ENCODE data around the gene IL6ST.

IL6ST gene

DNA sequence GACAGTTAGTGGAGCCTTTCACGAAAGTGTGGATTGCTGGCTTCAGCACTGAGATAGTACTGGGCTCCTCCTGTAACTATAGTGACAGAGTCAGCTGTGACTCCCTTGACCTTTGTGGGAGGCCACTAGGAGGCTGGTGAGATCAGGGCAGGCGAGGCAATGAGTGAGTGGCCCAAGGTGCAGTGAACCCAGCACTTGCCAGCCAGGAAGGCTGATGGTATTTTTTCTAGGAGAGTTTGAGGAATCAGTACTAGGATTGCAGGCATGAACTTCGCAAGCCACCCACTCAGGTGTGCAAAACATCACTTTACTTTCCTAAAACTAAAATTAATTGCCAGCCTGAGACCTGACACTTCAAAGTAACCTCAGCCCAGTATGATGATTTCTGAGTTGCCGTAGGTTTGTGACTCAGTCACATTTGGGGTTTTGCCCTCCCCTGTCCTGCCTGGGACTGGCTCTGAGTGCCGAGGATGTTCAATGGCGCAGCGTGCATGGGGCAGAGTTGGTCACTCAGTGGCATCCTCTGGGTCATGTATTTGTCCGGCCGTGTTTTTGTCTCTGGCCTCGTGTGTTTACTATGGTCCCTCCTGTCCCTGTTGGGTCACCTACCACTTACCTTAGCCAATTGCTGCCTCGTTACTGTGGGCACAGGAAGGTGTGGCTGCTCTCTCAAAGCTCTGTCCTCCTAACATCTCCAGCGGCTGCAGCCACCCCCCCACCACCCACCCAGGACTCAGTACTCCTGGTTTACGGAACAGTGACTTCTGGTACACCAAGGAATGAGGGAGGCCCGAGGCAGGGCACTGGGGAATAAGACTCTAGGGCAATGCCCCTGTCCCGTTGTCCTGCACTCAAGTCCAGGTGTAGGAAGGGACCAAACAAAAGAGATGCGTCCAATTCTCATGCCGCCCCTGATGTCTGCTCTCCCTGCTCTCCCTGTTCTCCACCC lies 76.4 kb downstream of the IL6ST start:
- no peak for DNase-seq

- DNase-seq, result no peak
Observed at GRCh38 chr5:55917402-55918086, 77.2 kb downstream of the IL6ST start.

DNA sequence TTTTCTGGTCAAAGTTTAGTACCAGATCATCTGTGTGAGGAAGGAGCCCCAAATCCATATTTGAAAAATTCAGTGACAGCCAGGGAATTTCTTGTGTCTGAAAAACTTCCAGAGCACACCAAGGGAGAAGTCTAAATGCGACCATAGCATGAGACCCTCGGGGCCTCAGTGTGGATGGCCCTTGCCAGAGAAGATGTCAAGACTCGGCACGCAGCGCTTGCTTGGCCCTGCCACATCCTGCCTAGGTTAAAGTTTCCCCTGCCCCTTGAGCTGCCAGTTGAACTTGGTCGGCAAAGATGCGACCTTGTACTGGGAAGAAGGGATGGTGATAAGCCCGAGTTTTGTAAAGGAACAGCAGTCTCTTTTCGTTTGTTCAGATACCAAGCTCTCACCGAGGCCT lies 77.8 kb downstream of the IL6ST start:
- DNase-seq, result no peak

GRCh38 chr5:55915783-55916182 lies 79.0 kb downstream of the IL6ST start:
- no peak for DNase-seq

DNA sequence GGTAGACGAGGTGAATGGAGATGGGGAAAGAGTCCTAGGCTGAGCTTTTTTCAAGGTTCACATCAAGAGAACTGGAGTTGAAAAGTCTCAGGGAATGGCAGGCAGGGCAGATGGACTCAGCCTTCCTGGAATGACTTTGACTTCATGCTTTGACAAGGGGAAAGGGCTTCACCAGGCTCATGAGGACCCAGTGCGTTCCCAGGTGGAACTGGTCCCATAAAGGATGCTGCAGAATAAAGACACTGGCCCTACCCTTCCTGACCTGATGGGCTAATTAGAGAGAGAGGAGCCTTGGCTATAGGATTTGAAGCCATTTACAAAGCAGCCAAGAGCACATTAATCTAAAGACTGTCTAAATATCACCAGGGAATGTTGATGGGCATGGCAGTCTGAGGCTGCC lies 79.8 kb downstream of the IL6ST start:
- DNase-seq, result no peak

- DNase-seq, result no peak
Observed at GRCh38 chr5:55913466-55914413, 81.0 kb downstream of the IL6ST start.

DNA sequence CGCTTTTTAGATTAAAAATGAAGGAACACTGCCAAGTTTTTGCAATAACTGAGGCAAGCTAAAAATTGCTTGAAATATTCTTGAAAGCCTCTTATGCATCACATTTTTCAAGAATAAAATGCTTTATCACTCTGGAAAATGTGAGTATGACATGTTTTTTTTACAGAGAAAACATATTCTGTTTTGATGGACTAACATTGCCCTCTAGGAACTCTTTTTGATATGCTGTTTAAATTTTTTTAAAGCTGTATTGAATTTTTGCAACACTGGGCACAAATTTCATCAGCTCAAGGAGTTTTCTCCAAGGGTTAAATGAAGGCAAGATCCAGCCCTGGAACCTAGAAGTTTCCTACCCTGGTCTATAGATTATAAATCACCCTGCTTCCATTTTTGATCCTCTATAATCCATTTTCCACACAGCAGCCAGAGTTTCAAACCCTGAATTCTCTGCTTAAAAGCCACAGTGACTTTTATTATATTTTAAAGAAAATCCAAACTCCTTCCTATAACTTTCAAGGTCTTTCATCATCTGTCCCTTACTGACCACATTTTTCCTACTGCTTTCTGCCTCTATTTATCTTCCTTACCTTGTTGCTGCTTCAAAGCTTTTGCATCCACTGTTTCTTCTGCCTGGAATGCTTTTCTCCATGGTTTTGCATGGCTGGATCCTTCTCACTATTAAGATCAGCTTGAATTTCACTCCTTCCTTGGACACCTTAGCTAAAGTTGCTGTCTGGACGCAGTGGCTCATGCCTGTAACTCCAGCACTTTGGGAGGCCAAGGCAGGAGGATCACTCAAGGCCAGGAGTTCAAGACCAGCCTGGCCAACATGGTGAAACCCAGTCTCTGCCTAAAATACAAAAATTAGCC lies 82.7 kb downstream of the IL6ST start:
- DNase-seq, result no peak

- DNase-seq, result no peak
Observed at GRCh38 chr5:55908804-55909203, 86.0 kb downstream of the IL6ST start.

- no peak for DNase-seq
Observed at GRCh38 chr5:55907927-55908326, 86.8 kb downstream of the IL6ST start.

DNA sequence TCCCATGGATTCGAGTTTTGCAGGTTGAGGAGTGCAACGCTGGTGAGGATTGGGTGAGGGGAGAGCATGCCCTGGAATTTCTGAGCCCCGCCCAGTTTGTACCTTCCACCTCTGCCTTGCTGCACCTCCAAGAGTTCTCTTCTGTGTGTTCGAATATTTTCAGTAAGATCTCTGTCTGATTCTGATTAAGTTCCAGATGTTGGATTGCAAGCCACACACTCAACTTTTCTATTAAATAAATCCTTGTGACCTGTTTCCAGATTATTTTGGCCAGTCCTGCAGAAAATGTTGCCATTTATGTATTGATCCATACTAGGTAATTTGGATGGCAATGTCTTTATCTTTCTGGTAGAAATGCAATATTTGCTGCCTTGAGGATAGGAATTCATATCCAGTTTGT lies 89.5 kb downstream of the IL6ST start:
- no peak for DNase-seq

DNA sequence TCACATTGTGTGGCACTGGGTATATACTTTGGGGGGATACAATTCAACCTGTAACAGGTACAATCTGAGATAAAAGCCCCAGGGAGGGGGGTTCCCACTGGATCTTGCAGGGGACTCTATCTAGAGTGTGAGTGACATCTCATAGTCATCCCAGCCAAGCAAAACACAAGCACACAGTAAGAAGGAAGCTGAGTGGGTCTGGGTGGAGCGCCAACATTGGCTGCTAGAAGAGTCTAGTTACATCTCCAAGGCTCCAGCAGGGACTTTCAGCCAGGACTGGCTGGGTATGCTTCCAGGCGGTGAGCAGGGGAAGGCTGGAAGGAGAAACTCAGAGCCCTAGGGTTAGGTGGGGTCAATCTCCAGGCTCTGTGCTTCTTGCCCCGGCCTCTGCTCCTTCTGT lies 90.6 kb downstream of the IL6ST start:
- no peak for DNase-seq

DNA sequence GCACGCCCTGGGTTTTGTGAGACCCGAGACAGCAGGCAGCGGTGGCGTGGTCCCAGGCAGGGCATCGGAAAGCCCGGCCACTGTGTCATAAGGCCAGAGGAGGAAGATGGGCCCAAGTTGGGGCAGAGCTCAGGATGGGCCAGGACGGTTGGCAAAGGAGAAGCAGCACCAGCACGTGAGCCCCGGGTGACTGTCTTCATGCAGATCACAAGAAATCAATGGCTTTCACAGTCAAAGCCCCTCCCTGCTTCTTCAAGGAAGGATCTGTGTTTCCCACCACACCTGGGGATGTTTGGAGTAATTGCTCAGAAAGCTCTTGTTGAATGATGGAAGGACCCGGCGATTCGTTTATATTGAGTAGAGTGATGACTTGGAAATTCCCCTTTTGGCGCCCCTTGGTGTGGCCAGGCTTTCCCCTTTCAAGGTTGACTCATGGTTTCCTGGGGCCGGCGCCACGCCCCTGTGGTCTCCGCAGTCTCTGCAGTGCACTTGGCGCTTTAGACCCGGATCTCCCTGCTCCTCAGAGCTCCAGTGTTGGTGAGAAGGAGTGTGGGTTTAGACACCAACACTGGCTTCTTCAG lies 91.6 kb downstream of the IL6ST start:
- DNase-seq, result no peak

- no peak for DNase-seq
Observed at GRCh38 chr5:55902696-55903095, 92.1 kb downstream of the IL6ST start.

DNA sequence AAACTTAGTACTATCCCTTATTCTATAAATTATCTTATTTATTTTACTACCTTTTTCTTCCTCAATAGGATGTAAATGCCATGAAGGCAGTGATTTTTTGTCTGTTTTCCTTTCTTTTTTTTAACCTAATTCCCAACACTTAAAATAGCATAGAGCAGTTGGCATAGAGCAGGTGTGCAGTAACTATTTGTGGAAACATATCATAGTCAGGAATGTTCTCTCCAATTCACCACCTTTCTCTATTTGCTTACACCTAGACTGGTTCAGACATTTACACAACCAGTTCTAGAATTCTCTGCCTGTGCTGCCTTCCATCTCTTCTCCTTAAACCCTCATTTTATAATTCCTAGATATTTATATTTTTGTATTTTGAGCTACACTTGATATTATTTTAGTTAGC lies 94.0 kb downstream of the IL6ST start:
- no peak for DNase-seq

DNA sequence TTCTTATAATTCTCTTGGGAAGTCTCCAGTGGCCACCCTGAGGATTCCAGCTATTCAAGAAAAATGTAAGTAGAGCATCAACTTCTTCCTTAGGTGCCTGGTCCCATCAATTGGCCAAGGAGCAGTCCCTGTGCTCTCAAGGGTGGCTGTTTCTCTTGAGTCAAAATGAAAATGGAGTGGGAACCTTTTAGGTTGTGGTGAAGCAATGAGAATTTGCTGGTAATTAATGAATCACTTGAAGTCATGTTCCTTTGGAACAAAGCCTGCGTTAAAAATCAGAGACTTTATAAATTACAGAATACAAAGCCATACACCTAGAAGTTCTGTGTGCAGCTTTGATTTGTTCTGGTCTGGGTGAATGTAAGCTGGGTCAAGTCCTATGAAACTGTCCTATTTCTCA lies 94.7 kb downstream of the IL6ST start:
- DNase-seq, result no peak

- no peak for DNase-seq
Observed at GRCh38 chr5:55899344-55899743, 95.4 kb downstream of the IL6ST start.

GRCh38 chr5:55897905-55898304 lies 96.9 kb downstream of the IL6ST start:
- no peak for DNase-seq

DNA sequence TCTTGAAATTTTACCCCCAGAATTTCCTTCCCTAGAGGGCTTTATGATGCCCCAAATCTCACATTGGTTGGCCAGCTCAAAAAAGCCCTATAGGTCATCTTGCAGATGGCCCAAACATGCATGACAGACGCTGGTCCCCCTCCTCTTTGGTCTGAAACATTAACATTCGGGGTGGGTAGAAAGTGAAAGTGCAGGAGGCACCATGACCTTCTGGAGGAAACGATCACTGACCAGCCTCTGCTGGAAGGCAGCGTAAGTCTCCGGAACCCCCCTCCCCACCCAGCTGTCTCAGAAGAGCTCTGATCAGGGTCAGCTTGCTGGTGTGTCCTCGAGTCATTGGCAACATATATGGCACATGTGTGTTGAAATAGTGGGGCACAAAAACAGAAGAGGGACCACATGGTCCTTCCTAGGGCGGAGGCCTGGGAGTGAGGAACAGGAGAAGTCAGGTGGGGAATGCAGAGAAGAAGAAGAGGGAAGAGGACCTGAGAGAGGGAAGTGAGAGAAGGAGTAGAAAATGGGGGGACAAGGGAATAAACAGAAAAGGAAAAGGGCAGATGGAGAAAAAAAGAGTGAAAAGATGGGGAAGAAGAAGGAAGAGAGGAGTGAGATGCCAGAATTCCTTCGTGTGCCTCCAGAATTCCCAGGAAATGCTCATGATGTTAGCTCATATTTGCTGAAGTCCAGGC lies 97.4 kb downstream of the IL6ST start:
- no peak for DNase-seq

DNA sequence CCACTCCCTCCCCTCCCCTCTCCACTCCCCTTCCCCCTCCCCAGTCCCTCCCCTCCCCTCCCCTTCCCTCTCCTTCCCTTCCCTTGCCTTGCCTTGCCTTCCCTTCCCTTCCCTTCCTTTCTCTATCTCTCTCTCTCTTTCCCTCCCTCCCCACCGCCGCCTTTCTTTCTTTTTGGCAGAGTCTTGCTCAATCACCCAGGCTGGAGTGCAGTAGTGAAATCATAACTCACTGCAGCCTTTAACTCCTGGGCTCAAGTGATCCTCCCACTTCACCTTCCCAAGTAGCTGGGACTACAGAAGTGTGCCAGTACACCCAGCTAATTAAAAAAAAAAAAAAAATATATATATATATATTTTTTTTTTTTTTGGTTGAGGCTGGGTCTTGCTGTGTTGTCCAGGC lies 98.1 kb downstream of the IL6ST start:
- no peak for DNase-seq

- no peak for DNase-seq
Observed at GRCh38 chr5:55896238-55896637, 98.5 kb downstream of the IL6ST start.

- DNase-seq, result no peak
Observed at GRCh38 chr5:55895346-55895745, 99.4 kb downstream of the IL6ST start.

Measured in NCI-H2081 treated with DMSO at 0.1 percent for 48 hours (cell line).